HCT116 (cell line): ENCODE results near the gene RNASE8. TPM values are rescaled to one million over a fixed set of nuclear protein-coding genes. Genes with fewer than 3 reads are reported as not detected.

Experiments used
- ATAC-seq: fragments of 200-7000 bp; cut with Tn5 transposase; 2 replicates; pipeline ENCODE4 v1.9.1; 2020; ENCODE audit warnings: mild to moderate bottlenecking, moderate library complexity
- BruUV-seq: library from RNA; stranded (reverse); fragments of 400-500 nt; replicated peaks from 2 replicates; lab custom pipeline; 2021; lab: Mats Ljungman, UMichigan
- CTCF ChIA-PET: fragments of 300-600 bp; sonication (Branson Sonifier 250); formaldehyde crosslinking; loops from one replicate; lab custom pipeline; 2021; ENCODE audit warnings: antibody characterized with exemption; lab: Charles Lee
- POLR2A ChIA-PET: fragments of 300-600, 350-600 bp; sonication (Branson Sonifier 250); formaldehyde crosslinking; loops from one replicate; lab custom pipeline; 2021; ENCODE audit warnings: antibody characterized with exemption; lab: Charles Lee
- RAD21 ChIA-PET, 2 experiments: fragments of 300-600 bp; sonication (Branson Sonifier 250); formaldehyde crosslinking; loops; one replicate each; lab custom pipeline; 2023; ENCODE audit warnings: low total read pairs in 2 of 2; ENCODE audit not compliant: uncharacterized antibody in 2 of 2, unreplicated experiment in 2 of 2, low non-redundant PET in 1 of 2; lab: Charles Lee
- DNase-seq: peaks from one replicate; pipeline ENCODE4 v3.0.0-alpha.2; 2010; ENCODE audit warnings: low read depth, low spot score
- H2AFZ ChIP-seq: fragments of 200-600 bp; shearing (Covaris generic), sonication (generic); 2 replicates; pipeline ENCODE4 v1.6.1; 2017; ENCODE audit warnings: low read depth, mixed run types, mixed read lengths, antibody characterized with exemption, low read length; ENCODE audit not compliant: poor library complexity, severe bottlenecking
- H3K27ac ChIP-seq: 2 replicates; pipeline ENCODE4 v1.5.1; 2012; ENCODE audit warnings: low read depth, low read length
- H3K27me3 ChIP-seq: fragments of 200-600 bp; sonication (generic); 2 replicates; pipeline ENCODE4 v1.6.1; 2016; ENCODE audit warnings: mixed run types, low read length, mixed read lengths; ENCODE audit not compliant: insufficient read depth
- H3K36me3 ChIP-seq, 2 experiments: fragments of 200-500 bp in 1 of 2; fragments of 200-600 bp in 1 of 2; sonication (Bioruptor generic) in 1 of 2; sonication (generic) in 1 of 2; 2 replicates each; pipeline versions ENCODE4 v1.5.1 to v1.6.1; 2014 to 2016; ENCODE audit warnings: low read length in 2 of 2, inconsistent platforms in 1 of 2, mixed read lengths in 1 of 2, mixed run types in 1 of 2; ENCODE audit not compliant: insufficient read depth in 2 of 2, control insufficient read depth in 1 of 2
- H3K4me1 ChIP-seq, 2 experiments: fragments of 200-600 bp in 1 of 2; sonication (generic) in 1 of 2; 2 replicates each; pipeline versions ENCODE4 v1.5.1 to v1.6.1; 2012 to 2017; ENCODE audit warnings: low read length in 2 of 2, inconsistent platforms in 1 of 2, mild to moderate bottlenecking in 1 of 2, mixed read lengths in 1 of 2, mixed run types in 1 of 2, moderate library complexity in 1 of 2; ENCODE audit not compliant: insufficient read depth in 2 of 2, control insufficient read depth in 1 of 2
- H3K4me2 ChIP-seq: fragments of 200-600 bp; sonication (generic); 2 replicates; pipeline ENCODE4 v1.6.1; 2017; ENCODE audit warnings: mixed run types, low read length, mixed read lengths
- H3K4me3 ChIP-seq, 2 experiments: fragments of 200-600 bp in 1 of 2; sonication (generic) in 1 of 2; replicated peaks in 1 of 2; 2 replicates each; pipeline ENCODE4 v1.5.1; 2011 to 2016; ENCODE audit warnings: low read length in 2 of 2, control low read depth in 1 of 2, low read depth in 1 of 2, mild to moderate bottlenecking in 1 of 2, mixed read lengths in 1 of 2, mixed run types in 1 of 2
- H3K79me2 ChIP-seq: fragments of 200-600 bp; sonication (generic); 2 replicates; pipeline ENCODE4 v1.6.1; 2017; ENCODE audit warnings: mild to moderate bottlenecking, mixed run types, low read length, moderate library complexity, mixed read lengths; ENCODE audit not compliant: insufficient read depth
- H3K9ac ChIP-seq: fragments of 200-600 bp; sonication (generic); 2 replicates; pipeline ENCODE4 v1.6.1; 2016; ENCODE audit warnings: low read length, mixed read lengths
- H3K9me2 ChIP-seq: fragments of 200-600 bp; sonication (generic), shearing (Covaris generic); 2 replicates; pipeline ENCODE4 v1.6.1; 2017; ENCODE audit warnings: mixed run types, mild to moderate bottlenecking, moderate library complexity; ENCODE audit not compliant: insufficient read depth
- H3K9me3 ChIP-seq, 2 experiments: fragments of 200-500 bp in 1 of 2; fragments of 200-600 bp in 1 of 2; sonication (Bioruptor generic) in 1 of 2; sonication (generic) in 1 of 2; 2 replicates each; pipeline ENCODE4 v1.6.1; 2014 to 2017; ENCODE audit warnings: low read length in 2 of 2, mixed read lengths in 2 of 2, inconsistent platforms in 1 of 2, low read depth in 1 of 2, mild to moderate bottlenecking in 1 of 2, mixed run types in 1 of 2, moderate library complexity in 1 of 2; ENCODE audit not compliant: control insufficient read depth in 1 of 2, insufficient read depth in 1 of 2
- H4K20me1 ChIP-seq: fragments of 200-600 bp; sonication (generic), shearing (Covaris generic); 2 replicates; pipeline ENCODE4 v1.6.1; 2017; ENCODE audit warnings: mixed run types, mild to moderate bottlenecking, moderate library complexity; ENCODE audit not compliant: insufficient read depth
- ATF3 ChIP-seq: IDR thresholded peaks from 2 replicates; pipeline ENCODE4 v1.6.1; 2012
- CEBPB ChIP-seq: IDR thresholded peaks from 2 replicates; pipeline ENCODE4 v1.6.1; 2012; ENCODE audit warnings: low read depth
- EGR1 ChIP-seq: IDR thresholded peaks from 2 replicates; pipeline ENCODE4 v1.6.1; 2012; ENCODE audit warnings: low read depth
- EZH2 ChIP-seq: fragments of 200-600 bp; sonication (generic); IDR thresholded peaks from 2 replicates; pipeline ENCODE4 v1.6.1; 2017; ENCODE audit warnings: antibody characterized with exemption, mixed run types
- EZH2phosphoT487 ChIP-seq: fragments of 200-600 bp; IDR thresholded peaks from 2 replicates; pipeline ENCODE4 v1.6.1; 2018; ENCODE audit warnings: antibody characterized with exemption, borderline replicate concordance
- SIN3A ChIP-seq: IDR thresholded peaks from 2 replicates; pipeline ENCODE4 v1.6.1; 2012; ENCODE audit warnings: low read depth
- SRF ChIP-seq: IDR thresholded peaks from 2 replicates; pipeline ENCODE4 v1.6.1; 2012; ENCODE audit warnings: low read depth
- TCF7L2 ChIP-seq: IDR thresholded peaks from 2 replicates; pipeline ENCODE4 v1.7.0; 2011; ENCODE audit warnings: borderline replicate concordance, inconsistent platforms; ENCODE audit not compliant: insufficient read depth, insufficient read length; ENCODE audit errors: extremely low read depth
- YY1 ChIP-seq: IDR thresholded peaks from 2 replicates; pipeline ENCODE4 v1.6.1; 2011; ENCODE audit warnings: low read length, low read depth, moderate library complexity, mild to moderate bottlenecking; ENCODE audit not compliant: insufficient replicate concordance; ENCODE audit errors: extremely low read depth
- ZBTB33 ChIP-seq: IDR thresholded peaks from 2 replicates; pipeline ENCODE4 v1.6.1; 2011; ENCODE audit warnings: mild to moderate bottlenecking, low read length, moderate library complexity; ENCODE audit not compliant: insufficient replicate concordance; ENCODE audit errors: extremely low read depth
- intact Hi-C: fragments of 100-400 bp; cut with micrococcal nuclease; formaldehyde crosslinking; loops from 2 replicates; pipeline ENCODE4 v1.10.0; 2022
- total RNA-seq: library from RNA; stranded (reverse); gene quantifications from one replicate; pipeline ENCODE4 v1.2.1, GENCODE V29; 2021; ENCODE audit not compliant: unreplicated experiment

The RNASE8 gene
- total RNA-seq, 1 experiment from 2014 or later: not detected

GRCh38 chr14:21105095-21105494, 47.5 kb downstream of the RNASE8 start:
- ATAC-seq (no peak), DNase-seq (no peak)
- H2AFZ ChIP-seq: no peak overlapping the region
- H3K79me2 ChIP-seq: no peaks in the 10 kb centered on the region
- H3K4me1 ChIP-seq: peaks cover 47 to 71% of the 10 kb centered on the region in 2 experiments
- H3K27me3 ChIP-seq: no peaks in the 10 kb centered on the region
- RAD21 ChIA-PET: interaction anchor here (1.1 to 1.9 kb wide), 6 partner anchors 13 to 90 kb away, joined by 3 to 16 read pairs (median 7); no protein-coding TSS in a partner anchor
- H3K9ac ChIP-seq: peak overlapping the region; percentile 90
- CTCF ChIA-PET: interaction anchor here (1.0 to 3.5 kb wide), 7 partner anchors 10 to 248 kb away, joined by 3 to 60 read pairs (median 19); no protein-coding TSS in a partner anchor
- no peaks in the 10 kb centered on the region for H3K9me3 ChIP-seq
- peak overlapping the region; percentile 95 for H3K27ac ChIP-seq
- H3K9me2 ChIP-seq: no peaks in the 10 kb centered on the region
- H3K4me3 ChIP-seq: peak overlapping the region; percentile 69 to 74
- TF ChIP-seq SIN3A (no peak), ATF3 (no peak), CEBPB (no peak), EZH2phosphoT487 (no peak), EGR1 (no peak), SRF (no peak), EZH2 (no peak), ZBTB33 (no peak), TCF7L2 (no peak), YY1 (no peak)
- intact Hi-C loops: loop anchor here (10.0 kb wide), 1 partner anchor 250 kb away; no protein-coding TSS in a partner anchor
- no TSS peak for BruUV-seq
- peak overlapping the region; percentile 92 for H3K4me2 ChIP-seq
- no peaks in the 10 kb centered on the region for H3K36me3 ChIP-seq
- POLR2A ChIA-PET: interaction anchor here (1.0 to 1.7 kb wide), 3 partner anchors 10 to 37 kb away, joined by 3 to 14 read pairs (median 5); no protein-coding TSS in a partner anchor
- no peaks in the 10 kb centered on the region for H4K20me1 ChIP-seq
